Measurements from ENCODE around the gene ASTN2.

- no peak for TF ChIP-seq CTCF (IDR thresholded peaks at IDR 0.05 in 8 of 11, conservative IDR thresholded peaks at IDR 0.05 in 3 of 11)
- TF ChIP-seq POLR2A (IDR thresholded peaks at IDR 0.05) = no peak
Measured at GRCh38 chr9:116843863-116844620, 570.8 kb downstream of the ASTN2 start.

All from spleen (tissue), 7 donors.